Activated CD8-positive, alpha-beta T cell treated with anti-CD3 and anti-CD28 coated beads for 36 hours (primary cell): Measurements from ENCODE around the gene SPOCK2. TPM values are rescaled to one million over a fixed set of nuclear protein-coding genes. Genes with fewer than 3 reads are reported as not detected.

Source experiments
- ATAC-seq: fragments of 200-7000 bp; cut with Tn5 transposase; one replicate; pipeline ENCODE4 v1.10.0; 2021; ENCODE audit warnings: mild to moderate bottlenecking, moderate library complexity
- CTCF ChIA-PET: fragments of 350-600 bp; sonication (Branson Sonifier 250); formaldehyde crosslinking; loops from one replicate; lab custom pipeline; 2021; ENCODE audit warnings: antibody characterized with exemption; lab: Charles Lee
- POLR2A ChIA-PET: fragments of 350-600 bp; sonication (Branson Sonifier 250); formaldehyde crosslinking; loops from one replicate; lab custom pipeline; 2021; ENCODE audit warnings: antibody characterized with exemption; lab: Charles Lee
- DNase-seq: peaks from one replicate; pipeline ENCODE4 v3.0.0-alpha.2; 2020
- H3K27ac Mint-ChIP-seq: one replicate; pipeline ENCODE4 v1.8.0; 2021; ENCODE audit warnings: mild to moderate bottlenecking, mixed read lengths
- H3K27me3 Mint-ChIP-seq: one replicate; pipeline ENCODE4 v1.8.0; 2021; ENCODE audit warnings: mixed read lengths
- H3K36me3 Mint-ChIP-seq: one replicate; pipeline ENCODE4 v1.8.0; 2021; ENCODE audit warnings: low read depth, mixed read lengths
- H3K4me1 Mint-ChIP-seq: one replicate; pipeline ENCODE4 v1.8.0; 2021; ENCODE audit warnings: low read depth, mixed read lengths
- H3K4me3 Mint-ChIP-seq: one replicate; pipeline ENCODE4 v1.8.0; 2021; ENCODE audit warnings: mild to moderate bottlenecking, moderate library complexity, mixed read lengths
- H3K9me3 Mint-ChIP-seq: one replicate; pipeline ENCODE4 v1.8.0; 2021; ENCODE audit warnings: mixed read lengths
- intact Hi-C: fragments of 100-400 bp; cut with micrococcal nuclease; formaldehyde crosslinking; loops from one replicate; pipeline ENCODE4 v1.10.0; 2022
- total RNA-seq, 2 experiments: library from RNA; stranded (reverse); gene quantifications; one replicate each; pipeline ENCODE4 v1.2.3, GENCODE V29; 2021
- TF ChIP-seq, protein P1 (sequence below): fragments of 200-600 bp; IDR thresholded peaks from one replicate; pipeline ENCODE4 v1.8.0; 2022; ENCODE audit warnings: antibody characterized with exemption, mild to moderate bottlenecking

SPOCK2 gene
- total RNA-seq, 2 experiments from 2014 or later = 134 to 135 TPM

DNA sequence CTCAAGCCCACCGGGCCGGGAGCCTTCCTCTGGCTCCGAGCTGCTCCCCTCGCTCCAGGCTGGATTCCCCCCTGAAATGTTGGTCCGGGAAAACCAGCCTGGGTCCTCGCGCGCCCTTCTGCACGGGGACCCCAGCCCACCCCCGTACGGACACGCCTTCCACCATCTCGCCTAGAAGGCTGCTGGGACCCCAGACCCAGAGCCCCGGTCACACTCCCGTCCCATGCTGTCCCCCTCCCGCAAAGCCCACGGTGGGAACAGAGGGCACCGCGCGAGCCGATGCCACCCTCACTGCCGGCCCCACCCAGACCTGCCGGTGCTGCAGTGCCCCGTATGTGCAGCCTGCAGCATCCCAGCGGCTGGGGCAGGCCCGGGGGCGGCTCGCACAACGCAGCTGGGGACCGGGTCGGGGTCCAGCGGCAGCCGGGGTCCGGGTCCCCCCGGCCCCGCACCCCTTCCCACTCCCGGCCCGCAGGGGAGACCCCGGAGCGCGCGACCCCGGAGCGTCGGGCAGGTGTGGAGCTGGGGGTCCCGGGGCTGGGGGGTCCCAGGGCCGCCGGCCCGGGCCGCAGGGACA is 871 bp downstream of the SPOCK2 start:
- intact Hi-C loops = loop anchor here (5.0 to 10.0 kb wide), 2 partner anchors 130 to 247 kb away; partner anchors contain the start of genes ANAPC16 and ASCC1
- DNase-seq (peak; percentile 60), ATAC-seq (peak; percentile 32)
- ChIA-PET CTCF (interaction anchor here (0.9 to 2.3 kb wide), 7 partner anchors 19 to 250 kb away, joined by 3 to 6 read pairs (median 4); no protein-coding TSS in a partner anchor), POLR2A (interaction anchor here (0.6 to 2.9 kb wide), 21 partner anchors 8 to 357 kb away, joined by 3 to 19 read pairs (median 5); partner anchors contain the start of genes ANAPC16, ASCC1 and DNAJB12)
- TF ChIP-seq, protein P1, sequence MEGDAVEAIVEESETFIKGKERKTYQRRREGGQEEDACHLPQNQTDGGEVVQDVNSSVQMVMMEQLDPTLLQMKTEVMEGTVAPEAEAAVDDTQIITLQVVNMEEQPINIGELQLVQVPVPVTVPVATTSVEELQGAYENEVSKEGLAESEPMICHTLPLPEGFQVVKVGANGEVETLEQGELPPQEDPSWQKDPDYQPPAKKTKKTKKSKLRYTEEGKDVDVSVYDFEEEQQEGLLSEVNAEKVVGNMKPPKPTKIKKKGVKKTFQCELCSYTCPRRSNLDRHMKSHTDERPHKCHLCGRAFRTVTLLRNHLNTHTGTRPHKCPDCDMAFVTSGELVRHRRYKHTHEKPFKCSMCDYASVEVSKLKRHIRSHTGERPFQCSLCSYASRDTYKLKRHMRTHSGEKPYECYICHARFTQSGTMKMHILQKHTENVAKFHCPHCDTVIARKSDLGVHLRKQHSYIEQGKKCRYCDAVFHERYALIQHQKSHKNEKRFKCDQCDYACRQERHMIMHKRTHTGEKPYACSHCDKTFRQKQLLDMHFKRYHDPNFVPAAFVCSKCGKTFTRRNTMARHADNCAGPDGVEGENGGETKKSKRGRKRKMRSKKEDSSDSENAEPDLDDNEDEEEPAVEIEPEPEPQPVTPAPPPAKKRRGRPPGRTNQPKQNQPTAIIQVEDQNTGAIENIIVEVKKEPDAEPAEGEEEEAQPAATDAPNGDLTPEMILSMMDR = no peak
- no peaks in the 10 kb centered on the region for H3K9me3 Mint-ChIP-seq
- peak overlapping the region; percentile 96 for H3K4me3 Mint-ChIP-seq
- peaks cover 59% of the 10 kb centered on the region for H3K4me1 Mint-ChIP-seq
- peak overlapping the region; percentile 82 for H3K27ac Mint-ChIP-seq
- no peaks in the 10 kb centered on the region for H3K27me3 Mint-ChIP-seq
- H3K36me3 Mint-ChIP-seq = peaks cover 39% of the 10 kb centered on the region

DNA sequence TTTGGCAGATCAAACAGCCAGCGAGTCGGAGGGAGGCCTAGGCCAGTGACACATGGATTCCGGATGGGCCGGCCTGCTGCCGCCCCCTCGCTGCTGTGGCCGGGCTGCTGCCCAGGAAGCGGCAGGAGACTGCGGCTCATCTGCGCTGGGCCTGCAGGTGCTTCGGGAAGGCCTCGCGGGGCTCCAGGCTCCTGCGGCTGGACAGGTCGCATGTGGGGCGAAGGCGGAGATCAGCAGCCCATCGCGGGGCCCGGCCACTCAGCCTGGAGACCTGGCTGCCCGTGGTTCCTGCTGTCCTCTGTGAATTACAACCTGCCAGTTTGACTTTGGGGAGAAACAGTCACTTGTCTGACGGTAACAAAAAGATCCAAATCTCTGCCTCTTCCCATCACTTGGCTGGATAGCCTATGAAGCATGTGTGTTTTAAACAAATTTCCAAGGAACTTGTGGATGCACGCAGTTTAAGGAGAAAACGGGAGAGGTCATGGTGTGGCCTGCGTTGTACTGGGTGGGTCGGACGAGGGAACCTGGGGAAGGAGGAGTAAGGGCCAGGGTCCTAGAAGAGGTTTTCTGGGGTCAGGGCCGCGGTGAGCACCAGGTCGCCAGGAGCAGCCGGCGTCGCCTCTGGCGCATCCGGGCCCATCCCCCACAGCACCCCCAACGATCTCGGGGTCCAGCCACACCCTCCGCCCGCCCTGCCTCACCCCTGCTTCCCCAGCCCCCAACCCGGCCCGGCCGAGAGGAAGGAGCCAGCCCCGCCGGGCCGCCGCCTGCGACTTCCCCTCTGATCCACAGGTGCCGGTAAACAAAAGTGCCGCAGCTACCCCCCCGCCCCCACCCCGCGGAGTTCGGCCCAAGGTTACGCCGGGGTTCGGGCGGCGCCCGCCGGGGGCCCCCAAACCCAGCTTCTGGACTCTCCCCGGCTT is 1.6 kb downstream of the SPOCK2 start:
- ATAC-seq (peak; percentile 7), DNase-seq (peak; percentile 69)
- no peaks in the 10 kb centered on the region for H3K27me3 Mint-ChIP-seq
- H3K4me3 Mint-ChIP-seq = peak overlapping the region; percentile 96
- peak overlapping the region; percentile 82 for H3K27ac Mint-ChIP-seq
- TF ChIP-seq, protein P1 = no peak
- H3K9me3 Mint-ChIP-seq = no peaks in the 10 kb centered on the region
- ChIA-PET POLR2A (interaction anchor here (0.7 to 2.9 kb wide), 10 partner anchors 8 to 240 kb away, joined by 3 to 19 read pairs (median 6); no protein-coding TSS in a partner anchor), CTCF (interaction anchor here (0.9 to 1.6 kb wide), 7 partner anchors 20 to 251 kb away, joined by 3 to 7 read pairs (median 4); no protein-coding TSS in a partner anchor)
- intact Hi-C loops = loop anchor here (5.0 to 10.0 kb wide), 2 partner anchors 131 to 248 kb away; partner anchors contain the start of genes ANAPC16 and ASCC1
- peaks cover 39% of the 10 kb centered on the region for H3K36me3 Mint-ChIP-seq
- H3K4me1 Mint-ChIP-seq = peaks cover 63% of the 10 kb centered on the region

DNA sequence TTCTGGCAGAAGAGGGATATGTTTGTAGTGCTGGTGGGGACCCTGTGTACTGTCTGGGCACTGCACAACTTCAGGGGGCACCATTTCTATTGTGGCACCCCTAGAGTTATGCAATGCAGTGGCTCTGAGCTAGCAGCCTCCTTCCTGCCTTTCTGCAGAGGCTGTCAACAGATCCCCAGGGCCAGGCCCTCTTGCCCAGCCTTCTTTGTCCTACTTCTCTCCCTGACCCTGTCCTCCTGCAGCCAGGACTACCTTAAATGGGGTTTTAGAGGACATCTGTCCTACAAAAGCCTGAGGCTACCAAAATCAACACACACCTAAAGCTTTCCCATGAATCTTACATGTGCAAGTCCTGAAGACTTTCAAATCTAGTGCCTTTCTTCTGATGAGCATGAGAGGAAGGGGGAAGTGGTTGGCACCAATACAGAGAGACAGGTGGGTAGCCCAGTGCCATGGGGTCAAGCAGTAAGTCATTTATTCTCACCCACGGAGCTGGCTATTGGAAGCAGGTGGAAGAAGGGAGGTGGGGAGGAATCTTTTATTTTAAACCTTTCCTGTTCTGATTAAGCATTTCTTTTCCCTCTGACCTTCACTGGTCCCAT is 2.4 kb downstream of the SPOCK2 start:
- ATAC-seq (no peak), DNase-seq (no peak)
- H3K27ac Mint-ChIP-seq = peak overlapping the region; percentile 82
- H3K27me3 Mint-ChIP-seq = no peaks in the 10 kb centered on the region
- TF ChIP-seq, protein P1 = no peak
- H3K36me3 Mint-ChIP-seq = peaks cover 39% of the 10 kb centered on the region
- peaks cover 69% of the 10 kb centered on the region for H3K4me1 Mint-ChIP-seq
- peak overlapping the region; percentile 96 for H3K4me3 Mint-ChIP-seq
- intact Hi-C loops = loop anchor here (5.0 to 10.0 kb wide), 2 partner anchors 131 to 249 kb away; partner anchors contain the start of genes ANAPC16 and ASCC1
- ChIA-PET CTCF (interaction anchor here (0.9 to 1.6 kb wide), 4 partner anchors 37 to 256 kb away, joined by 3 to 7 read pairs (median 4); no protein-coding TSS in a partner anchor), POLR2A (interaction anchor here (0.7 to 1.6 kb wide), 8 partner anchors 42 to 242 kb away, joined by 3 to 5 read pairs (median 3); no protein-coding TSS in a partner anchor)
- no peaks in the 10 kb centered on the region for H3K9me3 Mint-ChIP-seq

DNA sequence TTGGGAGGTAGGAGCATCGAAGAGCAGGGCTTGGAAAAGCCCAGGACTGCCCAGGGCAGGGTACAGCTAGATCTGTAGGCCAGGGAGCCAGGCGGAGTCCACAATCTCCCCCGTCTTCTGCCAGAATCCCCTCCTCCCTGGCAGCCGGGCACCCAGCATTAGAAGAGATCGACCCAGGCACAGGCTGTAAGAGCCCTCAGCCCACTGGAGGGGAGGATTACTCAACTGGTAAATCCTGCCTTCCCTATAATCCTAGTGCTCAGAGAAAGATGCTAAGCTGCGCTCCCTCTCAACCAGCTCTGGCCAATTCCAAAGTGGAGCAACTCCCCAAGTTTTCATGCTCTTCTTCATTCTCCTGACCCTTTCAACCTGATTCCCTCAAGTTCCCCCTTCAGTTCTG is 3.2 kb downstream of the SPOCK2 start:
- ChIA-PET CTCF (interaction anchor here (0.9 to 1.6 kb wide), 8 partner anchors 16 to 259 kb away, joined by 3 to 7 read pairs (median 3); no protein-coding TSS in a partner anchor), POLR2A (interaction anchor here (0.9 to 2.2 kb wide), 12 partner anchors 13 to 1011 kb away, joined by 3 to 7 read pairs (median 4); partner anchors contain the start of genes ANAPC16 and ASCC1)
- peaks cover 40% of the 10 kb centered on the region for H3K36me3 Mint-ChIP-seq
- intact Hi-C loops = loop anchor here (5.0 to 10.0 kb wide), 2 partner anchors 132 to 250 kb away; partner anchors contain the start of genes ANAPC16 and ASCC1
- ATAC-seq (no peak), DNase-seq (no peak)
- TF ChIP-seq, protein P1 = no peak
- peaks cover 73% of the 10 kb centered on the region for H3K4me1 Mint-ChIP-seq
- H3K9me3 Mint-ChIP-seq = no peaks in the 10 kb centered on the region
- H3K27ac Mint-ChIP-seq = peak overlapping the region; percentile 47
- peak overlapping the region; percentile 96 for H3K4me3 Mint-ChIP-seq
- H3K27me3 Mint-ChIP-seq = no peaks in the 10 kb centered on the region
